Upper lobe of right lung (tissue), 1 donor: ENCODE measurements around the gene EDAR. TPM values are rescaled to one million over a fixed set of nuclear protein-coding genes. Genes with fewer than 3 reads are reported as not detected.

Experiments used
- ATAC-seq: fragments of 200-7000 bp; cut with Tn5 transposase; one replicate; pipeline ENCODE4 v1.9.1; 2020; ENCODE audit warnings: mild to moderate bottlenecking, moderate library complexity
- DNase-seq: peaks from one replicate; pipeline ENCODE4 v3.0.0-alpha.2; 2020
- H3K27ac ChIP-seq: fragments of 200-600 bp; one replicate; pipeline ENCODE4 v1.8.0; 2022
- H3K27me3 ChIP-seq: fragments of 200-600 bp; one replicate; pipeline ENCODE4 v1.8.0; 2022; ENCODE audit warnings: mild to moderate bottlenecking
- H3K36me3 ChIP-seq: fragments of 200-600 bp; one replicate; pipeline ENCODE4 v1.8.0; 2022
- H3K4me1 ChIP-seq: fragments of 200-600 bp; one replicate; pipeline ENCODE4 v1.8.0; 2022
- H3K4me3 ChIP-seq: fragments of 200-600 bp; one replicate; pipeline ENCODE4 v1.8.0; 2022; ENCODE audit warnings: mild to moderate bottlenecking
- H3K9me3 ChIP-seq: fragments of 200-600 bp; one replicate; pipeline ENCODE4 v1.8.0; 2022
- CTCF ChIP-seq: fragments of 200-600 bp; IDR thresholded peaks from one replicate; pipeline ENCODE4 v1.8.0; 2022; ENCODE audit warnings: antibody characterized with exemption
- intact Hi-C: fragments of 100-400 bp; cut with DNase I; formaldehyde crosslinking; loops from one replicate; pipeline ENCODE4 v1.11.0; 2022
- total RNA-seq: library from RNA; stranded (reverse); fragmentation: NEBNext Ultra II Directional; extraction: Animal tissue kit (Norgen Biotek cat#: 25700); gene quantifications from one replicate; pipeline ENCODE4 v1.2.1, GENCODE V29; 2021
- donor health status: DM: no; HTN: yes; CAD: no; lungs with severe emphysema.

The EDAR gene
- total RNA-seq, 1 donor from 2014 or later = 0.20 TPM

- Histone ChIP-seq H3K4me1 (no peaks in the 10 kb centered on the region), H3K27ac (no peak overlapping the region), H3K4me3 (no peak overlapping the region), H3K9me3 (no peaks in the 10 kb centered on the region), H3K36me3 (no peaks in the 10 kb centered on the region), H3K27me3 (no peaks in the 10 kb centered on the region)
- no peak for DNase-seq
- no peak for TF ChIP-seq CTCF
- ATAC-seq = no peak
- intact Hi-C loops = no loop called here
Measured at GRCh38 chr2:109021895-109022300, 32.9 kb upstream of the EDAR start.

- no peaks in the 10 kb centered on the region for H3K27me3 ChIP-seq
- DNase-seq = no peak
- H3K9me3 ChIP-seq = no peaks in the 10 kb centered on the region
- no peaks in the 10 kb centered on the region for H3K36me3 ChIP-seq
- H3K27ac ChIP-seq = no peak overlapping the region
- intact Hi-C loops = no loop called here
- H3K4me3 ChIP-seq = no peak overlapping the region
- TF ChIP-seq CTCF = no peak
- no peaks in the 10 kb centered on the region for H3K4me1 ChIP-seq
- ATAC-seq = no peak
Measured at GRCh38 chr2:109020217-109020637, 31.2 kb upstream of the EDAR start.

DNA sequence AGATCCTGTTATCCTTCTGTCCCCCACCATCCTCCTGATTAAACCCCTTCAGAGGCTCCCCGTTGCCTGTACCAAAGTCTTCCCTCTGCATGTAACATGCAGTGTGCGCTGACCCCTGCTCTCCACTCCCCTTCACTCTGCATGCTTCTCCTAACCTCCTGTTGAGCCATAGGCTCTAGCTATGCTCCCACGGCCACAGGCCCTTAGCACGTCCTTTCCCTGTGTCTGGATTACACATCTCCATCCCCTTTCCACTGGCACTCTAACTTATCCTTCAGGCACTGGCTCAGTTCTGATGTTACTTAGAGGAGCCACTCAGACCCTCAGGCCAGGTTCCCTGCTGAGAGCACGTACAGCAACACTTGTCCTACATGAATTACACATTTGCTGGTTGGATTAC lies 29.4 kb upstream of the EDAR start:
- Histone ChIP-seq H3K27ac (no peak overlapping the region), H3K9me3 (no peaks in the 10 kb centered on the region), H3K27me3 (no peaks in the 10 kb centered on the region), H3K4me3 (no peak overlapping the region), H3K4me1 (no peaks in the 10 kb centered on the region), H3K36me3 (no peaks in the 10 kb centered on the region)
- DNase-seq = no peak
- TF ChIP-seq CTCF = no peak
- intact Hi-C loops = no loop called here
- ATAC-seq = no peak

DNA sequence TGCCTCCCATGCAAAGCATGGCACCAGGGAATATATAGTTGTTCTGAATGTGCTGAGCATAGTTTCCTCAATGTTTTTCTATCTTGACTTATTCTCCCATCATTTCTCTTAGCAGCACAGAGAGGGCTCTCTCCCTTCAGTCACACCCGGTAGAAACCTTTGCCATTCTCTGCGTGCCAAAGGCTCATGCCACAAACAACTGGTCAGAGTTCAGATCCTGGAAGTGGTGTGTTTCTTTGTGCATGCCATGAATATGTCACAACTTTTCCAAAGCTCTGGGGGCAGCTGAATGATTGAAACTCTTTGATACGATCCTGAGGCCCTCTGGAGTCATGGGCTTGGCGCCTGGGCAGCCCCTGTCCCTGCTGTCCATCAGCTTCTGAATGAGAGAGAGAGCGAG lies 28.0 kb upstream of the EDAR start:
- no peak overlapping the region for H3K4me3 ChIP-seq
- ATAC-seq (no peak), DNase-seq (no peak)
- H3K27ac ChIP-seq = no peak overlapping the region
- H3K27me3 ChIP-seq = no peaks in the 10 kb centered on the region
- intact Hi-C loops = no loop called here
- no peaks in the 10 kb centered on the region for H3K9me3 ChIP-seq
- no peaks in the 10 kb centered on the region for H3K4me1 ChIP-seq
- no peak for TF ChIP-seq CTCF
- no peaks in the 10 kb centered on the region for H3K36me3 ChIP-seq

DNA sequence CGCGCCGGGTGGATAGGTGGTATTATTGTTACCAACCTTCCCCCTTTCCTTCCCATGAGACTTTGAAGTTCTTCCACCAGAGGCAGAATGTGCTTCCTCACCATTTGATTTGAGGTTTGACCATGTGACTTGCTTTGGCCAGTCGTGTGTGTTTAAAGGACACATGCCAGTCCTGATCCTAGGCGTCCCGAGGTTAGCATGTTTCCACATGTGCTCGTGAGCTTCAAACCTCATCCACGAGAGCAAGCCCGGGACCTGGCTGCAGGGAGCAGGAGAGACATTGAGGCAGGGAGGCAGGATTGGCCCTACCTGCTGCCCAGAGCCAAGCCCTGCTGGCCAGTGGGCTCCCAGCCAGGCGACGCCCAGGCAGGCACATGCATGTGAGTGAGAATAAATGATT lies 27.4 kb upstream of the EDAR start:
- H3K36me3 ChIP-seq = no peaks in the 10 kb centered on the region
- no peak overlapping the region for H3K27ac ChIP-seq
- H3K27me3 ChIP-seq = no peaks in the 10 kb centered on the region
- H3K9me3 ChIP-seq = no peaks in the 10 kb centered on the region
- intact Hi-C loops = no loop called here
- DNase-seq (no peak), ATAC-seq (no peak)
- no peak for TF ChIP-seq CTCF
- H3K4me1 ChIP-seq = no peaks in the 10 kb centered on the region
- no peak overlapping the region for H3K4me3 ChIP-seq

DNA sequence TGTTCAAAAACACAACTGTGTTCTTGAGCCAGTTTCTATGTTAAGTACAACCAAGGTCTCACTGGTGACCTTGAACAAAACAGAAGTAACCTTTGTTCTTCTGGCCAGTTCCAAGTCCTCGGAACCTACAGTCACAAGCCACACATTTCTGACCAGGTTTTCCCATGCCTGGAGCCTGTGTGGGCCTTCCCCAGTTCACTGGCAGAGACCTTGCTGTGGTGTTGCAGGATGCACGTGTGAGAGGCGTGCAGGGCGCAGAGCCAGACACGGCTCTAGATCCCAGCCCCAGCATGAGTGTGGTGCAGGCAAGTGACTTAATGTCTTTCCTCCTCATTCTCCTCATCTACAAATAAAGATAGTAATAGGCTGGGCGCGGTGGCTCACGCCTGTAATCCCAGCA lies 25.5 kb upstream of the EDAR start:
- intact Hi-C loops = no loop called here
- no peaks in the 10 kb centered on the region for H3K27me3 ChIP-seq
- no peaks in the 10 kb centered on the region for H3K36me3 ChIP-seq
- H3K4me3 ChIP-seq = no peak overlapping the region
- no peaks in the 10 kb centered on the region for H3K4me1 ChIP-seq
- H3K27ac ChIP-seq = no peak overlapping the region
- no peak for ATAC-seq
- H3K9me3 ChIP-seq = no peaks in the 10 kb centered on the region
- TF ChIP-seq CTCF = no peak
- no peak for DNase-seq
